SK-N-SH treated with all-trans-retinoic acid at 6 μM for 48 hours (cell line): ENCODE measurements around the gene FCAMR.

Experiments used
- ATAC-seq: fragments of 200-7000 bp; cut with Tn5 transposase; 3 replicates; pipeline ENCODE4 v1.9.1; 2020; ENCODE audit warnings: mild to moderate bottlenecking, moderate library complexity
- ARNTL ChIP-seq: fragments of 450-650 bp; formaldehyde crosslinking; IDR thresholded peaks from 2 replicates; pipeline ENCODE4 v1.5.0; 2020; ENCODE audit warnings: low read depth, mild to moderate bottlenecking, moderate library complexity, borderline replicate concordance
- BACH2 ChIP-seq: fragments of 250-450 bp; sonication (Bioruptor Pico); IDR thresholded peaks from 2 replicates; pipeline ENCODE4 v1.9.0; 2021; ENCODE audit warnings: mild to moderate bottlenecking, borderline replicate concordance
- CSDC2 ChIP-seq: fragments of 250-450 bp; sonication (Bioruptor Pico); IDR thresholded peaks from 2 replicates; pipeline ENCODE4 v1.5.0; 2020; ENCODE audit warnings: mild to moderate bottlenecking, moderate library complexity
- ESRRG ChIP-seq: fragments of 250-450 bp; sonication (Bioruptor Pico); IDR thresholded peaks from 2 replicates; pipeline ENCODE4 v1.6.1; 2021; ENCODE audit warnings: mild to moderate bottlenecking
- ISL1 ChIP-seq: fragments of 250-450 bp; sonication (Bioruptor Pico); IDR thresholded peaks from 2 replicates; pipeline ENCODE4 v2.1.2; 2022; ENCODE audit warnings: mild to moderate bottlenecking, moderate library complexity
- OSR1 ChIP-seq: fragments of 250-450 bp; sonication (Bioruptor Pico); IDR thresholded peaks from 2 replicates; pipeline ENCODE4 v1.8.0; 2022; ENCODE audit warnings: moderate library complexity, mild to moderate bottlenecking, inconsistent platforms
- PPARA ChIP-seq: fragments of 250-450 bp; sonication (Bioruptor Pico); IDR thresholded peaks from 2 replicates; pipeline ENCODE4 v1.5.0; 2020; ENCODE audit warnings: mild to moderate bottlenecking, borderline replicate concordance
- RARB ChIP-seq: fragments of 250-450 bp; sonication (Bioruptor Pico); IDR thresholded peaks from 2 replicates; pipeline ENCODE4 v1.8.0; 2021; ENCODE audit warnings: mild to moderate bottlenecking, moderate library complexity
- SNAI2 ChIP-seq: fragments of 250-450 bp; sonication (Bioruptor Pico); IDR thresholded peaks from 2 replicates; pipeline ENCODE4 v1.5.0; 2020; ENCODE audit warnings: mild to moderate bottlenecking, moderate library complexity
- TCF4 ChIP-seq: fragments of 250-450 bp; sonication (Bioruptor Pico); IDR thresholded peaks from 2 replicates; pipeline ENCODE4 v1.8.0; 2021; ENCODE audit warnings: mild to moderate bottlenecking, moderate library complexity, borderline replicate concordance
- TOX ChIP-seq: fragments of 250-450 bp; sonication (Bioruptor Pico); IDR thresholded peaks from 2 replicates; pipeline ENCODE4 v1.8.0; 2021; ENCODE audit warnings: mild to moderate bottlenecking, moderate library complexity, borderline replicate concordance
- ZC3H10 ChIP-seq: fragments of 250-450 bp; sonication (Bioruptor Pico); IDR thresholded peaks from 2 replicates; pipeline ENCODE4 v1.5.1; 2021; ENCODE audit warnings: mild to moderate bottlenecking, moderate library complexity
- ZFP3 ChIP-seq: fragments of 250-450 bp; sonication (Bioruptor Pico); IDR thresholded peaks from 2 replicates; pipeline ENCODE4 v1.5.0; 2020; ENCODE audit warnings: mild to moderate bottlenecking, moderate library complexity
- ZFP30 ChIP-seq: fragments of 450-650 bp; formaldehyde crosslinking; IDR thresholded peaks from 2 replicates; pipeline ENCODE4 v1.5.0; 2022; ENCODE audit warnings: mild to moderate bottlenecking, moderate library complexity
- ZNF565 ChIP-seq: fragments of 450-650 bp; formaldehyde crosslinking; conservative IDR thresholded peaks from 2 replicates; pipeline ENCODE4 v1.5.0; 2020; ENCODE audit warnings: low read depth, mild to moderate bottlenecking, moderate library complexity
- ZNF70 ChIP-seq: fragments of 450-650 bp; formaldehyde crosslinking; IDR thresholded peaks from 2 replicates; pipeline ENCODE4 v1.5.0; 2020; ENCODE audit warnings: mild to moderate bottlenecking, moderate library complexity
- TF ChIP-seq, protein P1 (sequence below): fragments of 250-450 bp; sonication (Bioruptor Pico); IDR thresholded peaks from 2 replicates; pipeline ENCODE4 v1.8.0; 2020; ENCODE audit warnings: mild to moderate bottlenecking, moderate library complexity, borderline replicate concordance
- TF ChIP-seq, protein P2 (sequence below): fragments of 250-450 bp; sonication (Bioruptor Pico); IDR thresholded peaks from 2 replicates; pipeline ENCODE4 v1.5.1; 2020; ENCODE audit warnings: low read depth, mild to moderate bottlenecking, moderate library complexity
- TF ChIP-seq, protein P3 (sequence below): fragments of 250-450 bp; sonication (Bioruptor Pico); IDR thresholded peaks from 2 replicates; pipeline ENCODE4 v1.5.0; 2020; ENCODE audit warnings: mild to moderate bottlenecking, moderate library complexity
- TF ChIP-seq, protein P4 (sequence below): fragments of 250-450 bp; sonication (Bioruptor Pico); IDR thresholded peaks from 2 replicates; pipeline ENCODE4 v1.5.1; 2021; ENCODE audit warnings: mild to moderate bottlenecking, moderate library complexity
- TF ChIP-seq, protein P5 (sequence below): fragments of 250-450 bp; sonication (Bioruptor Pico); IDR thresholded peaks from 2 replicates; pipeline ENCODE4 v1.8.0; 2021; ENCODE audit warnings: low read depth, mild to moderate bottlenecking, moderate library complexity, borderline replicate concordance

Gene FCAMR

DNA sequence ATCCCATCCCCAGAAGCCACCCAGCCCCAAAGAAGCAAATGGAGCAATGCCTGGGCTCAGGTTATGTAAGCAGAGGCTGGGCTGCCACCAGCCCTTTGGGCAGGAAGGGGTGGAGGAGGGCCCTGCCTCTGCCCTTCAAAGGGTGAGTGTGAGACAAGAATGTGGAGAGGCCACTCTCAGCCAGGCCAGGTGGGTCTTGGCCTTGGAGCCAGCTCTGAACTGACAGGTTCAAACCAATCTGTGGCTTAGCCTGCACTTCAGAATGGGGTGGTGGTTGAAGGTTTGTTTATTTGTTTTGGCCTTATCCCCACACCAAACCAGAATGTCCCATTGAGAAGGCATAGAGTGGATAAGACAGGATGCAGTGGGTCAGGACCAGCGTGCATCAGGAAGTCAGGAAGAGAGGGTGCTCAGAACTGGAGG is 32.5 kb upstream of the FCAMR start (continued):
- TF ChIP-seq CSDC2 (CRISPR knock-in tag) = no peak
- TF ChIP-seq, all 23 proteins: peak for 0

DNA sequence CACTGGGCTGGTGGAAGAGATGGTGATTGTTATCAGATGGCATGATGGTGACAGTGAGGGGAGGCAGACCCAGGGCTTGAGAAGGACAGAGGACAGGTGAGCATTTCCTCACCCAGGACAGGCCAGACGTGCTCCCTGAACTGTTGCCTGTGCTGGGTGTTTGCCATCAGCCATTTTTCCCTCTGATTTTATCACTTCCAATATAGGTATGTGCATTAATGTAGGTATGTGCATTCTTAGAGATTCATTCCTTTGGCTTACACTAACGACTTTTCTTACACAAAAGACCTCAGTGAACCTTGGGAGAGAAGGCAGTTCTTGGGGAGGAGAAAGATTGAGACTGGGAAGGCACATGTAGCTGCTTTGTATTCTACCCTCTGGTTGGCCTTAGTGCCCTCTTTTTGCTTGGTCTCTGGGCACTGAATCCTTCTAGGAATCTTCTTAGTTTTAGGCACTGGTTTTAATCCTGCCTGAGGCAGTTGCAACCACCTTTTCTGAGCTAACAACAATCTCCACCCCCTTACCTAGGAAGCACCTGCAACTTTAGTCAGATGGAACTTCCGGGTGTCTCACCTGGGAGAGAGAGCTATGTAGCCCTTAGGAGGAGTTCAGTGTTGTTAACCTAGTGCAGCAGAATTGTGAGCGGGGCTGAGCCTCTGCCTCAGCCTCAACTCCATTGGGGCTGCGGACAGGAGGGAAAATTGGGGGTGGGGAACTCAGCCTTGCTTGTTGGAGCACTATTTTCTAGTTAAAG is 31.4 kb upstream of the FCAMR start:
- no peak for ATAC-seq
- TF ChIP-seq, protein P1, sequence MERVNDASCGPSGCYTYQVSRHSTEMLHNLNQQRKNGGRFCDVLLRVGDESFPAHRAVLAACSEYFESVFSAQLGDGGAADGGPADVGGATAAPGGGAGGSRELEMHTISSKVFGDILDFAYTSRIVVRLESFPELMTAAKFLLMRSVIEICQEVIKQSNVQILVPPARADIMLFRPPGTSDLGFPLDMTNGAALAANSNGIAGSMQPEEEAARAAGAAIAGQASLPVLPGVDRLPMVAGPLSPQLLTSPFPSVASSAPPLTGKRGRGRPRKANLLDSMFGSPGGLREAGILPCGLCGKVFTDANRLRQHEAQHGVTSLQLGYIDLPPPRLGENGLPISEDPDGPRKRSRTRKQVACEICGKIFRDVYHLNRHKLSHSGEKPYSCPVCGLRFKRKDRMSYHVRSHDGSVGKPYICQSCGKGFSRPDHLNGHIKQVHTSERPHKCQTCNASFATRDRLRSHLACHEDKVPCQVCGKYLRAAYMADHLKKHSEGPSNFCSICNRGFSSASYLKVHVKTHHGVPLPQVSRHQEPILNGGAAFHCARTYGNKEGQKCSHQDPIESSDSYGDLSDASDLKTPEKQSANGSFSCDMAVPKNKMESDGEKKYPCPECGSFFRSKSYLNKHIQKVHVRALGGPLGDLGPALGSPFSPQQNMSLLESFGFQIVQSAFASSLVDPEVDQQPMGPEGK (CRISPR knock-in tag) = no peak
- TF ChIP-seq, protein P2, sequence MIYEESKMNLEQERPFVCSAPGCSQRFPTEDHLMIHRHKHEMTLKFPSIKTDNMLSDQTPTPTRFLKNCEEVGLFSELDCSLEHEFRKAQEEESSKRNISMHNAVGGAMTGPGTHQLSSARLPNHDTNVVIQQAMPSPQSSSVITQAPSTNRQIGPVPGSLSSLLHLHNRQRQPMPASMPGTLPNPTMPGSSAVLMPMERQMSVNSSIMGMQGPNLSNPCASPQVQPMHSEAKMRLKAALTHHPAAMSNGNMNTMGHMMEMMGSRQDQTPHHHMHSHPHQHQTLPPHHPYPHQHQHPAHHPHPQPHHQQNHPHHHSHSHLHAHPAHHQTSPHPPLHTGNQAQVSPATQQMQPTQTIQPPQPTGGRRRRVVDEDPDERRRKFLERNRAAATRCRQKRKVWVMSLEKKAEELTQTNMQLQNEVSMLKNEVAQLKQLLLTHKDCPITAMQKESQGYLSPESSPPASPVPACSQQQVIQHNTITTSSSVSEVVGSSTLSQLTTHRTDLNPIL (CRISPR knock-in tag) = no peak
- no peak for TF ChIP-seq ESRRG (CRISPR knock-in tag)
- TF ChIP-seq SNAI2 (CRISPR knock-in tag) = no peak
- TF ChIP-seq, protein P3, sequence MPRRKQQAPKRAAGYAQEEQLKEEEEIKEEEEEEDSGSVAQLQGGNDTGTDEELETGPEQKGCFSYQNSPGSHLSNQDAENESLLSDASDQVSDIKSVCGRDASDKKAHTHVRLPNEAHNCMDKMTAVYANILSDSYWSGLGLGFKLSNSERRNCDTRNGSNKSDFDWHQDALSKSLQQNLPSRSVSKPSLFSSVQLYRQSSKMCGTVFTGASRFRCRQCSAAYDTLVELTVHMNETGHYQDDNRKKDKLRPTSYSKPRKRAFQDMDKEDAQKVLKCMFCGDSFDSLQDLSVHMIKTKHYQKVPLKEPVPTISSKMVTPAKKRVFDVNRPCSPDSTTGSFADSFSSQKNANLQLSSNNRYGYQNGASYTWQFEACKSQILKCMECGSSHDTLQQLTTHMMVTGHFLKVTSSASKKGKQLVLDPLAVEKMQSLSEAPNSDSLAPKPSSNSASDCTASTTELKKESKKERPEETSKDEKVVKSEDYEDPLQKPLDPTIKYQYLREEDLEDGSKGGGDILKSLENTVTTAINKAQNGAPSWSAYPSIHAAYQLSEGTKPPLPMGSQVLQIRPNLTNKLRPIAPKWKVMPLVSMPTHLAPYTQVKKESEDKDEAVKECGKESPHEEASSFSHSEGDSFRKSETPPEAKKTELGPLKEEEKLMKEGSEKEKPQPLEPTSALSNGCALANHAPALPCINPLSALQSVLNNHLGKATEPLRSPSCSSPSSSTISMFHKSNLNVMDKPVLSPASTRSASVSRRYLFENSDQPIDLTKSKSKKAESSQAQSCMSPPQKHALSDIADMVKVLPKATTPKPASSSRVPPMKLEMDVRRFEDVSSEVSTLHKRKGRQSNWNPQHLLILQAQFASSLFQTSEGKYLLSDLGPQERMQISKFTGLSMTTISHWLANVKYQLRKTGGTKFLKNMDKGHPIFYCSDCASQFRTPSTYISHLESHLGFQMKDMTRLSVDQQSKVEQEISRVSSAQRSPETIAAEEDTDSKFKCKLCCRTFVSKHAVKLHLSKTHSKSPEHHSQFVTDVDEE (CRISPR knock-in tag) = no peak
- TF ChIP-seq BACH2 (CRISPR knock-in tag) = no peak
- TF ChIP-seq RARB (CRISPR knock-in tag) = no peak
- no peak for TF ChIP-seq TOX (CRISPR knock-in tag)
- TF ChIP-seq ZFP3 = no peak
- TF ChIP-seq, protein P4, sequence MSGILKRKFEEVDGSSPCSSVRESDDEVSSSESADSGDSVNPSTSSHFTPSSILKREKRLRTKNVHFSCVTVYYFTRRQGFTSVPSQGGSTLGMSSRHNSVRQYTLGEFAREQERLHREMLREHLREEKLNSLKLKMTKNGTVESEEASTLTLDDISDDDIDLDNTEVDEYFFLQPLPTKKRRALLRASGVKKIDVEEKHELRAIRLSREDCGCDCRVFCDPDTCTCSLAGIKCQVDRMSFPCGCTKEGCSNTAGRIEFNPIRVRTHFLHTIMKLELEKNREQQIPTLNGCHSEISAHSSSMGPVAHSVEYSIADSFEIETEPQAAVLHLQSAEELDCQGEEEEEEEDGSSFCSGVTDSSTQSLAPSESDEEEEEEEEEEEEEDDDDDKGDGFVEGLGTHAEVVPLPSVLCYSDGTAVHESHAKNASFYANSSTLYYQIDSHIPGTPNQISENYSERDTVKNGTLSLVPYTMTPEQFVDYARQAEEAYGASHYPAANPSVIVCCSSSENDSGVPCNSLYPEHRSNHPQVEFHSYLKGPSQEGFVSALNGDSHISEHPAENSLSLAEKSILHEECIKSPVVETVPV (CRISPR knock-in tag) = no peak
- TF ChIP-seq ZFP30 (CRISPR knock-in tag) = no peak
- TF ChIP-seq OSR1 (CRISPR knock-in tag) = no peak
- no peak for TF ChIP-seq ISL1
- TF ChIP-seq, protein P5, sequence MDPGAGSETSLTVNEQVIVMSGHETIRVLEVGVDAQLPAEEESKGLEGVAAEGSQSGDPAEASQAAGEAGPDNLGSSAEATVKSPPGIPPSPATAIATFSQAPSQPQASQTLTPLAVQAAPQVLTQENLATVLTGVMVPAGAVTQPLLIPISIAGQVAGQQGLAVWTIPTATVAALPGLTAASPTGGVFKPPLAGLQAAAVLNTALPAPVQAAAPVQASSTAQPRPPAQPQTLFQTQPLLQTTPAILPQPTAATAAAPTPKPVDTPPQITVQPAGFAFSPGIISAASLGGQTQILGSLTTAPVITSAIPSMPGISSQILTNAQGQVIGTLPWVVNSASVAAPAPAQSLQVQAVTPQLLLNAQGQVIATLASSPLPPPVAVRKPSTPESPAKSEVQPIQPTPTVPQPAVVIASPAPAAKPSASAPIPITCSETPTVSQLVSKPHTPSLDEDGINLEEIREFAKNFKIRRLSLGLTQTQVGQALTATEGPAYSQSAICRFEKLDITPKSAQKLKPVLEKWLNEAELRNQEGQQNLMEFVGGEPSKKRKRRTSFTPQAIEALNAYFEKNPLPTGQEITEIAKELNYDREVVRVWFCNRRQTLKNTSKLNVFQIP (CRISPR knock-in tag) = no peak

DNA sequence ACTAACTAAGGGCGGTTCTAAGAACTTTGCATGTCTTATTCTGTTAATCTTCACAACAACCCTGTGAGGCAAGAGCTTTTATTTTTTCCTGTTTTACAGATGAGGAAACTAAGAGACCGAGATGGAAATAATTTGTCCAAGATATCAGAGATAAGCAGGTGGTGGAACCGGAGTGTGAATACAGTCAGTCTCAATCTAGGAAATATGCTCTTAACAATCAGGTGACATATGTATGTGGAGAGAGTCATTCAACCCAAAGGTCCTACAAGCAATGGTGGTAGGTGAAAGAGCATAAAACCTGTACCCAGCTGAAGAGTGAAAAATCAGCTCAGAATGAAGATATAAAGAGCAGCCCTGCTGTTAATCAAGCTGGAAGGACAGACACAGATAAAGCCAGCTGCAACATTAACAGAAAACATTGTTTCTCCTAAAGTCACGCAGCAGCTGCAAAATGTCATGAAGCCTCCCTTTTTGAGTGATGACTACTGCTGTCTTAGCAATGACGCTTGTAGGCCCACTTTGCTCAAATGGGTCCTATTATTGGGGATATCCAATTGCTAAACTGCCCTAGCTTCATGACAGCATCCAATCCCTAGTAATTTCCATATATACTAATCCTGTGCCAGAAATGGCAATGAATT is 30.5 kb upstream of the FCAMR start:
- ATAC-seq = no peak
- no peak for TF ChIP-seq RARB (CRISPR knock-in tag)
- no peak for TF ChIP-seq TCF4
- no peak for TF ChIP-seq ZNF70 (CRISPR knock-in tag)

DNA sequence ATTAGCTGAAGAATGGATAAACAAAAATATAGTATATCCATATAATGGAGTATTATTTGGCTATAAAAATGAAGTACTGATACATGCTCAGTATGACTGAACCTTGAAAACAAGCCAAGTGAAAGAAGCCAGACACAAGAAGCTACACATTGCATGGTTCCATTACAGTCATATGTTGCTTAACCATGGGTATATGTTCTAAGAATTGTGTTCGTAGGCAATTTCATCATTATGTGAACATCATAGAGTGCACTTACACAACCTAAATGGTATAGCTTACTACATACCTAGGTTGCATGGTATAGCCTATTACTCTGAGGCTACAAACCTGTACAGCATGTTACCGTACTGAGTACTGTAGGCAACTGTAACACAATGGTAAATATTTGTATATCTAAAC is 28.6 kb upstream of the FCAMR start:
- ATAC-seq = no peak
- TF ChIP-seq ARNTL (CRISPR knock-in tag) (no peak), RARB (CRISPR knock-in tag) (no peak), OSR1 (CRISPR knock-in tag) (no peak), TOX (CRISPR knock-in tag) (no peak), ZNF565 (CRISPR knock-in tag) (no peak), ZFP30 (CRISPR knock-in tag) (no peak), PPARA (CRISPR knock-in tag) (no peak), CSDC2 (CRISPR knock-in tag) (no peak), ISL1 (no peak), ZC3H10 (CRISPR knock-in tag) (no peak)
- TF ChIP-seq, protein P5 (CRISPR knock-in tag) = no peak
- TF ChIP-seq, protein P2 (CRISPR knock-in tag) = no peak
